HG03175 (cell line): ENCODE results near the gene SH2D2A.

ENCODE experiments used
- ATAC-seq: cut with Tn5 transposase; IDR thresholded peaks from one replicate; pipeline ENCODE4 v1.9.1; 2021; ENCODE audit warnings: mild to moderate bottlenecking, moderate library complexity; ENCODE audit not compliant: unreplicated experiment

The SH2D2A gene

GRCh38 chr1:156805766-156806511 is 10.7 kb downstream of the SH2D2A start:
- no peak for ATAC-seq

GRCh38 chr1:156804572-156805243 is 11.9 kb downstream of the SH2D2A start:
- ATAC-seq: no peak

- ATAC-seq: no peak
Measured at GRCh38 chr1:156804026-156804425, 12.6 kb downstream of the SH2D2A start.

- no peak for ATAC-seq
Measured at GRCh38 chr1:156803086-156803851, 13.4 kb downstream of the SH2D2A start.

- no peak for ATAC-seq
Measured at GRCh38 chr1:156802421-156802935, 14.2 kb downstream of the SH2D2A start.

- ATAC-seq: no peak
Measured at GRCh38 chr1:156801409-156802121, 15.1 kb downstream of the SH2D2A start.

- ATAC-seq: no peak
Measured at GRCh38 chr1:156797212-156797871, 19.3 kb downstream of the SH2D2A start.

GRCh38 chr1:156796340-156797097 is 20.1 kb downstream of the SH2D2A start:
- no peak for ATAC-seq

GRCh38 chr1:156795787-156796186 is 20.9 kb downstream of the SH2D2A start:
- no peak for ATAC-seq

GRCh38 chr1:156795374-156795733 is 21.3 kb downstream of the SH2D2A start:
- ATAC-seq: no peak

GRCh38 chr1:156794506-156795373 is 21.9 kb downstream of the SH2D2A start:
- ATAC-seq: no peak

- no peak for ATAC-seq
Measured at GRCh38 chr1:156789621-156790318, 26.9 kb downstream of the SH2D2A start.

- ATAC-seq: no peak
Measured at GRCh38 chr1:156788136-156788535, 28.5 kb downstream of the SH2D2A start.

- no peak for ATAC-seq
Measured at GRCh38 chr1:156786640-156787039, 30.0 kb downstream of the SH2D2A start.

- ATAC-seq: no peak
Measured at GRCh38 chr1:156785458-156785857, 31.2 kb downstream of the SH2D2A start.

GRCh38 chr1:156781585-156782186 is 35.0 kb downstream of the SH2D2A start:
- ATAC-seq: no peak

- ATAC-seq: no peak
Measured at GRCh38 chr1:156777573-156777972, 39.1 kb downstream of the SH2D2A start.

- no peak for ATAC-seq
Measured at GRCh38 chr1:156776942-156777341, 39.7 kb downstream of the SH2D2A start.
